ENCODE data around the gene MBD5. TPM values are rescaled to one million over a fixed set of nuclear protein-coding genes. Genes with fewer than 3 reads are reported as not detected.

Gene MBD5
- total RNA-seq, 1 experiment from 2014 or later = 25.1 TPM

- DNase-seq (ENCODE audit: extremely low read depth, low read depth) = no peak
Measured at GRCh38 chr2:148447877-148448276, 427.0 kb downstream of the MBD5 start.

GRCh38 chr2:148450531-148450930 is 429.6 kb downstream of the MBD5 start:
- DNase-seq (ENCODE audit: extremely low read depth, low read depth) = no peak

GRCh38 chr2:148451046-148451445 is 430.2 kb downstream of the MBD5 start:
- DNase-seq (ENCODE audit: extremely low read depth, low read depth) = no peak

GRCh38 chr2:148455791-148456190 is 434.9 kb downstream of the MBD5 start:
- no peak for DNase-seq (ENCODE audit: extremely low read depth, low read depth)

GRCh38 chr2:148458171-148458570 is 437.3 kb downstream of the MBD5 start:
- no peak for DNase-seq (ENCODE audit: extremely low read depth, low read depth)

- no peak for DNase-seq (ENCODE audit: extremely low read depth, low read depth)
Measured at GRCh38 chr2:148459377-148459778, 438.5 kb downstream of the MBD5 start.

- DNase-seq (ENCODE audit: extremely low read depth, low read depth) = no peak
Measured at GRCh38 chr2:148461876-148462275, 441.0 kb downstream of the MBD5 start.

- no peak for DNase-seq (ENCODE audit: extremely low read depth, low read depth)
Measured at GRCh38 chr2:148475626-148476025, 454.7 kb downstream of the MBD5 start.

- DNase-seq (ENCODE audit: extremely low read depth, low read depth) = no peak
Measured at GRCh38 chr2:148479398-148479797, 458.5 kb downstream of the MBD5 start.

- no peak for DNase-seq (ENCODE audit: extremely low read depth, low read depth)
Measured at GRCh38 chr2:148483665-148484064, 462.8 kb downstream of the MBD5 start.

GRCh38 chr2:148484066-148484465 is 463.2 kb downstream of the MBD5 start:
- DNase-seq (ENCODE audit: extremely low read depth, low read depth) = no peak

GRCh38 chr2:148486655-148487054 is 465.8 kb downstream of the MBD5 start:
- DNase-seq (ENCODE audit: extremely low read depth, low read depth) = no peak

GRCh38 chr2:148487439-148487838 is 466.5 kb downstream of the MBD5 start:
- DNase-seq (ENCODE audit: extremely low read depth, low read depth) = no peak

- no peak for DNase-seq (ENCODE audit: extremely low read depth, low read depth)
Measured at GRCh38 chr2:148490840-148491439, 470.0 kb downstream of the MBD5 start.

- DNase-seq (ENCODE audit: extremely low read depth, low read depth) = no peak
Measured at GRCh38 chr2:148493822-148494563, 473.1 kb downstream of the MBD5 start.

GRCh38 chr2:148495586-148495985 is 474.7 kb downstream of the MBD5 start:
- DNase-seq (ENCODE audit: extremely low read depth, low read depth) = no peak

- DNase-seq (ENCODE audit: extremely low read depth, low read depth) = no peak
Measured at GRCh38 chr2:148501545-148501944, 480.7 kb downstream of the MBD5 start.

GRCh38 chr2:148503516-148503915 is 482.6 kb downstream of the MBD5 start:
- DNase-seq (ENCODE audit: extremely low read depth, low read depth) = no peak

GRCh38 chr2:148507970-148508369 is 487.1 kb downstream of the MBD5 start:
- DNase-seq (ENCODE audit: extremely low read depth, low read depth) = no peak

GRCh38 chr2:148508878-148509287 is 488.0 kb downstream of the MBD5 start:
- DNase-seq (ENCODE audit: extremely low read depth, low read depth) = no peak

GRCh38 chr2:148509288-148509902 is 488.5 kb downstream of the MBD5 start:
- peak; percentile 85 for DNase-seq (ENCODE audit: extremely low read depth, low read depth)

GRCh38 chr2:148511883-148512282 is 491.0 kb downstream of the MBD5 start:
- no peak for DNase-seq (ENCODE audit: extremely low read depth, low read depth)
